Measurements from ENCODE around the gene IGSF9B. TPM values are rescaled to one million over a fixed set of nuclear protein-coding genes. Genes with fewer than 3 reads are reported as not detected.

The IGSF9B gene
- total and polyA plus RNA-seq, 8 donors: 1.1 to 5.8 (median 2.6) TPM

DNA sequence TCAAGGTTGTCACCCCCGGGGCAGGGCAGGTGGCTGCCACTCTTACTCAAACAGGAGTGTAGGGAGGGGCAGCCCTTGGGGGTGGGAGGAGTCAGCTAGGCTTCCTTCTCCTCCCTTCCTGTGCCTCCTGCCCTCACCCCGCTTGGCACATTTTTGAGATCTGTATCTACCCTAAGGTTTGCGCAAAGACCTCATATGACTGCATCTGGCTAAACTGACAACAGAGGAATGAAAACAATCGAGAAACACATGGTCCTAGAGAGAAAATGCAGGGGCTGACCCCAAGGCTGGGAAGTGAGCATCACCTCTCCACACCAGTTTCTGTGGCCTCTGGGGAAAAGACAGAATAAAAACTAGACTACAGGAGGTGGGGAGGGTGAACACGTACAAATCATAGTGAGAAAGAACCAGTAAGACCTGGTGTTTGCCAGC lies 28.1 kb downstream of the IGSF9B start:
- TF ChIP-seq, protein P1, sequence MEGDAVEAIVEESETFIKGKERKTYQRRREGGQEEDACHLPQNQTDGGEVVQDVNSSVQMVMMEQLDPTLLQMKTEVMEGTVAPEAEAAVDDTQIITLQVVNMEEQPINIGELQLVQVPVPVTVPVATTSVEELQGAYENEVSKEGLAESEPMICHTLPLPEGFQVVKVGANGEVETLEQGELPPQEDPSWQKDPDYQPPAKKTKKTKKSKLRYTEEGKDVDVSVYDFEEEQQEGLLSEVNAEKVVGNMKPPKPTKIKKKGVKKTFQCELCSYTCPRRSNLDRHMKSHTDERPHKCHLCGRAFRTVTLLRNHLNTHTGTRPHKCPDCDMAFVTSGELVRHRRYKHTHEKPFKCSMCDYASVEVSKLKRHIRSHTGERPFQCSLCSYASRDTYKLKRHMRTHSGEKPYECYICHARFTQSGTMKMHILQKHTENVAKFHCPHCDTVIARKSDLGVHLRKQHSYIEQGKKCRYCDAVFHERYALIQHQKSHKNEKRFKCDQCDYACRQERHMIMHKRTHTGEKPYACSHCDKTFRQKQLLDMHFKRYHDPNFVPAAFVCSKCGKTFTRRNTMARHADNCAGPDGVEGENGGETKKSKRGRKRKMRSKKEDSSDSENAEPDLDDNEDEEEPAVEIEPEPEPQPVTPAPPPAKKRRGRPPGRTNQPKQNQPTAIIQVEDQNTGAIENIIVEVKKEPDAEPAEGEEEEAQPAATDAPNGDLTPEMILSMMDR (IDR thresholded peaks at IDR 0.05): no peak
- no peaks in the 10 kb centered on the region for H3K9me3 ChIP-seq
- FAIRE-seq: no peak
- H3K4me1 ChIP-seq: peaks cover 0 to 4% (median 0%) of the 10 kb centered on the region in 3 donors
- ATAC-seq: peak; percentile 25 to 62 (median 42)
- DNase-seq: no peak
- H3K27me3 ChIP-seq: no peaks in the 10 kb centered on the region
- intact Hi-C loops (cut with DNase I): loop anchor here (5.0 to 10.0 kb wide), 2 partner anchors 214 to 216 kb away; no protein-coding TSS in a partner anchor
- H3K36me3 ChIP-seq: no peaks in the 10 kb centered on the region
- no peak overlapping the region for H3K4me3 ChIP-seq
- 24 to 27% methylated on average over 5 of the region's 5 CpGs for WGBS, 2 donors
- H3K27ac ChIP-seq: no peak overlapping the region

DNA sequence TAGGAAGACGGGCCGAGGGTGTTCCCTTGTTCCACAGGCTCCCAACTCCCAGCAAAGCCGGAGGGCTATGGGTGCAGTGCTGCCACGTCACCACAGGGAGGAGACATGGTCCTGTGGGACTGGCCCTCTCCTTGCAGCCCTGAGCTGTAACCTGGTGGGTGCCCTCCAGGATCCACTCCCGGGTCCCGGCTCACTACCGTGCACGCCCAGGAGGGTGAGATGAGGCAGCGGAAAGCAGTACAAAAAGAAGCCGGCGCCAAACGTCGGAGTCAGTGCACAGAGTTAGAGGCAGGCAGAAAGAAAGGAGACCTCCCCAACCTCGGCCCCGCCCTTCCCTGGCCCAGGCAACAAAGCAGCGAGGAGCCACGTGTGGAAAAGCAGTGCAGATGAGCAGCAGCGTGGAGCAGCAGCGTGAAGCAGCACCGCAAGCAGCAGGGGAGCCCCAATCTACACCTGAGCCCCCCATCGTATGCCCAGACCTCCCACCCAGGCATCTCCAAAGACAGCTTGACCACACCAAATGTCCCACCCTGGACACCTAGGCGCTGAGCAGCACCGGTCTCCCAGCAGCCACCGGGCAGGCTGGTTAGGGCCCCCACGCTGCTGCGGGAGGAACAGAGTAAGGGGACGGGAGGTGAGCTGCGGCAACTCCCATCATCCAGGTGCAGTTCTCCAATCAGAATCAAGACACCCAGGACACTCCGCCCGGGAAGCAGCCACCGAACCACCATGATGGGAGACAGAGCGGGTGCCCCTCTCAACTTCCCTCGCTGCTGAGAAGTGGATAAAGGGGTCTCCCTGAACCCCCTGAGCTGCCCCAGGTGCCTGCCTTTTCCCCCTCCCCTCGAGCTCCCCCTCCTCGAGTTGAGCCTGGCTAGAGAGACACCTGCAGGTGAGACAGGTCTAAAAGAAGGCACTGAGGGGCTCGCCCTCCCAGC lies 28.8 kb downstream of the IGSF9B start:
- no peak overlapping the region for H3K27ac ChIP-seq
- WGBS, 2 donors: 21 to 24% methylated on average over 33 to 36 of the region's 36 CpGs
- TF ChIP-seq, protein P1 (IDR thresholded peaks at IDR 0.05): peak; percentile 67 to 88 (median 80)
- H3K9me3 ChIP-seq: no peaks in the 10 kb centered on the region
- FAIRE-seq (no peak), DNase-seq (peak; percentile 47 to 91 (median 78)), ATAC-seq (peak; percentile 88 to 97 (median 95))
- intact Hi-C loops (cut with DNase I): loop anchor here (5.0 to 10.0 kb wide), 2 partner anchors 214 to 217 kb away; no protein-coding TSS in a partner anchor
- H3K4me3 ChIP-seq: peak overlapping the region in 1 of 4 donors; percentile 22
- peaks cover 0 to 4% (median 0%) of the 10 kb centered on the region in 3 donors for H3K4me1 ChIP-seq
- no peaks in the 10 kb centered on the region for H3K36me3 ChIP-seq
- no peaks in the 10 kb centered on the region for H3K27me3 ChIP-seq

DNA sequence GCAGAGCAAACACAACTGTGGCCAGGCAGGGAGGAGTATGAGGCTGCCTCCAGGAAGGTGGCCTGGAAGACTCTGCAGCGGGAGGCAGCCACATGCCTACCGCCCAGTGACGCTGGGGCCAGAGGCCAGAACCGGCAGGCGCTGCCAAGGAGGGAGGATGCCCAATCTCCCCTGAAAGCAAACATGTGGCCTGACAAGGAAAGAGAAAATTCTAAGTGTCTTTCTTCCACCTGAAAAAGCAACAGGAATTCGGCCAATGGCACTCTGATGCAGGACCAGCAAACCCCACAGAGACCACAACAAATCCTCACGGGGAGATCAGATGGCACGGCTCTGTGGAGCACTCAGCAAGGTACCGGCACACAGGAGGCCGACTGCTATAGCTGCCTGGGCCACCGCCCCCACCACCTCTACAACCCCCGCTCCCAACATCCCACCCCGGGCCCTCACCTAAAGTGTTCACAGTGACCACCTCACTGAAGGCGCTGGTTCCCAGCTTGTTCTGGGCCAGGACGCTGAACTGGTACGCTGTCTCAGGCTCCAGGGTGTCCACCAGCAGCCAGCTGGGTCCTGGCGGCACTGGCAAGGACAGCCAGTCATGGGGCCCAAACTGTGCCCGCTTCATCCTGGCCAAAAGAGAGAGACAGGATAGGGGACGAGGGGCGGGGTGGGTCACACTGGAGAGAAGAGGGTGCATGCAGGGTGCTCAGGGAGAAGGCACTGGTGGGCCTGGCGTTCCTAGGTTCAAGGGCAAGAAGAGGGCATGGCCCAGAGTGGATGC lies 30.1 kb downstream of the IGSF9B start:
- WGBS, 2 donors: 76 to 78% methylated on average over 19 to 21 of the region's 21 CpGs
- FAIRE-seq (no peak), ATAC-seq (no peak), DNase-seq (peak in 1 of 6 donors; percentile 55)
- intact Hi-C loops (cut with DNase I): loop anchor here (5.0 to 10.0 kb wide), 2 partner anchors 216 to 218 kb away; no protein-coding TSS in a partner anchor
- TF ChIP-seq, protein P1 (IDR thresholded peaks at IDR 0.05): no peak
- no peak overlapping the region for H3K4me3 ChIP-seq
- H3K36me3 ChIP-seq: no peaks in the 10 kb centered on the region
- H3K9me3 ChIP-seq: no peaks in the 10 kb centered on the region
- H3K4me1 ChIP-seq: peaks cover 0 to 4% (median 0%) of the 10 kb centered on the region in 3 donors
- H3K27me3 ChIP-seq: no peaks in the 10 kb centered on the region
- no peak overlapping the region for H3K27ac ChIP-seq

DNA sequence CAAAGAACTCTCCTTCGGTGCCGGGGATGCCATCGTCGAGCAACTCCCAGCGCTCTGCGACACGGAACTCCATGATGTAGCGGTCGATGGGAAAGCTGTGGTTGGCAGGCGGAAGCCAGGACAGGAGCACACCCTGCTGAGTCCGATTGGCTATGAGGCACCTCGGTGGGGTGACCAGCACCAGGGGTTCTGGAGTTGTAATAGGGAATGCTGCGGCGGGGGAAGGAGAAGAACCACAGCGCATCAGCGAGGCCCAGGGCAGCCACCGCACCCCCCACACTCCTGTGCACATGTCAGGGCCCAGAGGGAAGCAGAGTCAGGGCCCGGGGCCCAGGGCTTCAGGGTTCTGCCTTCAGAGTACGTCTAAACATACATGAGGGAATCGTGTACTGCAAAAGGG lies 31.0 kb downstream of the IGSF9B start:
- H3K27ac ChIP-seq: no peak overlapping the region
- peak in 1 of 6 donors; percentile 35 for DNase-seq
- peaks cover 0 to 4% (median 0%) of the 10 kb centered on the region in 3 donors for H3K4me1 ChIP-seq
- intact Hi-C loops (cut with DNase I): loop anchor here (5.0 to 10.0 kb wide), 2 partner anchors 217 to 219 kb away; no protein-coding TSS in a partner anchor
- ATAC-seq: no peak
- H3K36me3 ChIP-seq: no peaks in the 10 kb centered on the region
- H3K4me3 ChIP-seq: no peak overlapping the region
- FAIRE-seq: no peak
- H3K9me3 ChIP-seq: no peaks in the 10 kb centered on the region
- H3K27me3 ChIP-seq: no peaks in the 10 kb centered on the region
- TF ChIP-seq, protein P1 (IDR thresholded peaks at IDR 0.05): no peak
- 82 to 91% methylated on average over 20 of the region's 20 CpGs for WGBS, 2 donors
